A549 (cell line): ENCODE results near the gene SLIT3. TPM values are rescaled to one million over a fixed set of nuclear protein-coding genes. Genes with fewer than 3 reads are reported as not detected.
A peak's percentile ranks its signal among the peaks of the same experiment; 100 is the strongest.

Experiments used
- ATAC-seq, 2 experiments: fragments of 200-7000 bp in 1 of 2; fragments of >200 bp in 1 of 2; cut with Nextera tagmentation in 1 of 2; cut with Tn5 transposase in 1 of 2; 3 replicates each; pipeline versions ENCODE4 v1.8.0 to v1.9.1; 2018 to 2020; ENCODE audit warnings: mild to moderate bottlenecking in 1 of 2, moderate library complexity in 1 of 2
- CTCF ChIA-PET: fragments of 300-600 bp; sonication (Branson Sonifier 250); formaldehyde crosslinking; extraction: SDS; loops from one replicate; lab custom pipeline; 2021; ENCODE audit warnings: antibody characterized with exemption, inconsistent platforms; lab: Yijun Ruan, JAX
- POLR2A ChIA-PET: fragments of 350-600 bp; formaldehyde crosslinking; extraction: SDS; loops from one replicate; lab custom pipeline; 2021; ENCODE audit warnings: antibody characterized with exemption, inconsistent platforms; lab: Yijun Ruan, JAX
- DNase-seq, 2 experiments: peaks; one replicate each; pipeline versions ENCODE4 v3.0.0 to v3.0.0-alpha.2; 2011 to 2016; ENCODE audit warnings: low read depth in 1 of 2, low spot score in 1 of 2
- FAIRE-seq: peaks from 2 replicates; lab custom pipeline; 2011; peaks lifted over from hg19 to GRCh38; lab: Jason Lieb, UNC
- H3K27ac ChIP-seq, 2 experiments: fragments of >200 bp; sonication (Bioruptor Twin); formaldehyde crosslinking; 3 replicates each; pipeline ENCODE4 v1.5.1; 2016 to 2017
- H3K4me1 ChIP-seq: fragments of >200 bp; sonication (Bioruptor Twin); formaldehyde crosslinking; 3 replicates; pipeline ENCODE4 v1.6.1; 2016
- H3K4me2 ChIP-seq: fragments of >200 bp; sonication (Bioruptor Twin); formaldehyde crosslinking; 3 replicates; pipeline ENCODE4 v1.6.1; 2016
- H3K4me3 ChIP-seq: fragments of >200 bp; sonication (Bioruptor Twin); formaldehyde crosslinking; 3 replicates; pipeline ENCODE4 v1.5.1; 2016
- H3K9me3 ChIP-seq: fragments of >200 bp; sonication (Bioruptor Twin); formaldehyde crosslinking; 3 replicates; pipeline ENCODE4 v1.6.1; 2016
- ATOH8 ChIP-seq: fragments of 250-450 bp; sonication (Bioruptor Pico); IDR thresholded peaks from 2 replicates; pipeline ENCODE4 v1.5.0; 2020; ENCODE audit warnings: low read depth, mild to moderate bottlenecking, moderate library complexity
- BCL3 ChIP-seq: fragments of >200 bp; sonication (Bioruptor Twin); formaldehyde crosslinking; IDR thresholded peaks from 3 replicates; pipeline ENCODE4 v1.6.1; 2016
- CBX8 ChIP-seq: fragments of 200-600 bp; sonication (generic); IDR thresholded peaks from 2 replicates; pipeline ENCODE4 v1.6.1; 2016
- CEBPB ChIP-seq, 2 experiments: fragments of >200 bp in 1 of 2; sonication (Bioruptor Twin) in 1 of 2; formaldehyde crosslinking in 1 of 2; IDR thresholded peaks; 2 replicates each; pipeline ENCODE4 v1.6.1; 2012 to 2016
- CHD2 ChIP-seq: fragments of 150-350 bp; IDR thresholded peaks from 2 replicates; pipeline ENCODE4 v1.6.1; 2014; ENCODE audit warnings: low read length; ENCODE audit not compliant: partially characterized antibody
- E2F6 ChIP-seq: IDR thresholded peaks from 2 replicates; pipeline ENCODE4 v1.6.1; 2012; ENCODE audit warnings: low read depth, borderline replicate concordance
- HES2 ChIP-seq: fragments of >200 bp; sonication (Bioruptor Twin); formaldehyde crosslinking; IDR thresholded peaks from 2 replicates; pipeline ENCODE4 v1.6.1; 2016
- HMGXB4 ChIP-seq: fragments of 250-450 bp; sonication (Bioruptor Pico); IDR thresholded peaks from 2 replicates; pipeline ENCODE4 v1.5.0; 2021; ENCODE audit warnings: mild to moderate bottlenecking, moderate library complexity, borderline replicate concordance
- HOXA7 ChIP-seq: fragments of 250-450 bp; sonication (Bioruptor Pico); IDR thresholded peaks from 2 replicates; pipeline ENCODE4 v1.5.0; 2020; ENCODE audit warnings: mild to moderate bottlenecking, moderate library complexity
- HOXB13 ChIP-seq: fragments of 250-450 bp; sonication (Bioruptor Pico); IDR thresholded peaks from 2 replicates; pipeline ENCODE4 v1.5.0; 2020; ENCODE audit warnings: low read depth, mild to moderate bottlenecking, moderate library complexity
- KDM5A ChIP-seq: fragments of 200-600 bp; sonication (generic); IDR thresholded peaks from 2 replicates; pipeline ENCODE4 v1.6.1; 2016; ENCODE audit warnings: antibody characterized with exemption, mild to moderate bottlenecking
- NFE2L2 ChIP-seq: fragments of 150-350 bp; conservative IDR thresholded peaks from 2 replicates; pipeline ENCODE4 v1.6.1; 2014; ENCODE audit warnings: low read length
- POLR2A ChIP-seq: IDR thresholded peaks from 2 replicates; pipeline ENCODE4 v1.6.1; 2012; ENCODE audit warnings: mild to moderate bottlenecking, low read length
- RAD21 ChIP-seq, 2 experiments: fragments of >200 bp in 1 of 2; sonication (Bioruptor Twin) in 1 of 2; formaldehyde crosslinking in 1 of 2; IDR thresholded peaks in 1 of 2; conservative IDR thresholded peaks in 1 of 2; 2 replicates in 1 of 2; 3 replicates in 1 of 2; pipeline ENCODE4 v1.6.1; 2012 to 2018; ENCODE audit warnings: inconsistent platforms in 1 of 2
- RARB ChIP-seq: fragments of 250-450 bp; sonication (Bioruptor Pico); IDR thresholded peaks from 2 replicates; pipeline ENCODE4 v1.8.0; 2021; ENCODE audit warnings: mild to moderate bottlenecking, moderate library complexity
- RCOR1 ChIP-seq: fragments of 150-350 bp; IDR thresholded peaks from 2 replicates; pipeline ENCODE4 v1.6.1; 2014; ENCODE audit warnings: antibody characterized with exemption, low read length, low read depth
- RFX5 ChIP-seq: fragments of 450-650 bp; IDR thresholded peaks from 2 replicates; pipeline ENCODE4 v1.7.1; 2014; ENCODE audit warnings: antibody characterized with exemption, mild to moderate bottlenecking, moderate library complexity
- SMC3 ChIP-seq: fragments of >200 bp; sonication (Bioruptor Twin); formaldehyde crosslinking; IDR thresholded peaks from 3 replicates; pipeline ENCODE4 v1.6.1; 2018; ENCODE audit warnings: inconsistent platforms
- SREBF2 ChIP-seq: fragments of 450-650 bp; IDR thresholded peaks from 2 replicates; pipeline ENCODE4 v1.6.1; 2014; ENCODE audit warnings: mild to moderate bottlenecking, moderate library complexity
- ZC3H11A ChIP-seq: fragments of 450-650 bp; IDR thresholded peaks from 2 replicates; pipeline ENCODE4 v1.6.1; 2014; ENCODE audit warnings: antibody characterized with exemption, mild to moderate bottlenecking
- ZFP36 ChIP-seq: fragments of 450-650 bp; IDR thresholded peaks from 2 replicates; pipeline ENCODE4 v1.6.1; 2014; ENCODE audit warnings: borderline replicate concordance; ENCODE audit not compliant: partially characterized antibody
- WGBS: methylation state at CpG from one replicate; pipeline ENCODE4 v1.1.6; 2017; ENCODE audit errors: missing lambda C conversion rate; 5-methylcytosine and 5-hydroxymethylcytosine counted together
- polyA plus RNA-seq, 4 experiments: library from polyadenylated mRNA; depleted of rRNA in 3 of 4; stranded (reverse); fragments of >200 nt; fragmentation: RNase III in 1 of 4; extraction: RNeasy Plus Mini Kit Qiagen cat#74134 plus additional on column Dnase treatment in 1 of 4; gene quantifications; 2 replicates in 3 of 4; 3 replicates in 1 of 4; pipeline ENCODE4 v1.2.3, GENCODE V29; 2011 to 2017

SLIT3 gene
- polyA plus RNA-seq, 2 of the 4 experiments (the other 2 are of a cell fraction), result 12.7 to 22.9 TPM

GRCh38 chr5:169200125-169200778 is 100.7 kb downstream of the SLIT3 start:
- Histone ChIP-seq H3K4me2 (no peak overlapping the region), H3K9me3 (peaks cover 15% of the 10 kb centered on the region), H3K4me1 (peaks cover 11% of the 10 kb centered on the region), H3K27ac (no peak overlapping the region), H3K4me3 (no peak overlapping the region)
- ChIA-PET CTCF (interaction anchor here (0.8 to 1.2 kb wide), 5 partner anchors 13 to 494 kb away, joined by 3 read pairs; no protein-coding TSS in a partner anchor), POLR2A (no interaction called here)
- no peak for ATAC-seq
- 90% methylated on average over 6 of the region's 6 CpGs for WGBS
- no peak for DNase-seq
- TF ChIP-seq SREBF2 (no peak), HOXB13 (CRISPR knock-in tag) (no peak), HES2 (no peak), ZC3H11A (no peak), CBX8 (no peak), HMGXB4 (CRISPR knock-in tag) (no peak), ZFP36 (no peak), CHD2 (no peak), POLR2A (no peak), ATOH8 (no peak), HOXA7 (CRISPR knock-in tag) (no peak), RCOR1 (no peak), RARB (CRISPR knock-in tag) (no peak), KDM5A (no peak), BCL3 (no peak), CEBPB (IDR thresholded peaks at IDR 0.05) (no peak), RFX5 (no peak), NFE2L2 (no peak)
- FAIRE-seq, result no peak

- H3K27ac ChIP-seq, result peak overlapping the region in 1 of 2 experiments; percentile 33; a peak in 1 of 6 replicates
- TF ChIP-seq RAD21 (conservative IDR thresholded peaks at IDR 0.05 in 1 of 2, IDR thresholded peaks at IDR 0.05 in 1 of 2), result peak; percentile 47 to 58
- TF ChIP-seq E2F6, result no peak
- peak; percentile 45 for TF ChIP-seq SMC3
- no peak overlapping the region for H3K4me2 ChIP-seq
- ChIA-PET POLR2A (no interaction called here), CTCF (interaction anchor here (0.8 to 2.2 kb wide), 7 partner anchors 19 to 517 kb away, joined by 3 to 13 read pairs (median 4); no protein-coding TSS in a partner anchor)
- peaks cover 8% of the 10 kb centered on the region for H3K9me3 ChIP-seq
- peak; percentile 20 to 41 for DNase-seq
- peaks cover 11% of the 10 kb centered on the region for H3K4me1 ChIP-seq
- ATAC-seq, result peak in 1 of 2 experiments; percentile 76; a peak in 3 of 6 replicates
- no peak overlapping the region for H3K4me3 ChIP-seq
- 88% methylated on average over 1 of the region's 1 CpG for WGBS
- no peak for FAIRE-seq
These were observed 103.6 kb downstream of the SLIT3 start for GRCh38 chr5:169197343-169197742.
